DMS 273 treated with DMSO at 0.1 percent for 48 hours (cell line): ENCODE measurements around the gene CDK19.
"Not testable (repeated sequence)": the region's sequence is repeated elsewhere in the genome, so short reads cannot be mapped to it uniquely, and the experiment has no call there.

Experiments
- DNase-seq: peaks from one replicate; lab custom pipeline; 2025; lab: John Stamatoyannopoulos, UW

CDK19 gene

DNA sequence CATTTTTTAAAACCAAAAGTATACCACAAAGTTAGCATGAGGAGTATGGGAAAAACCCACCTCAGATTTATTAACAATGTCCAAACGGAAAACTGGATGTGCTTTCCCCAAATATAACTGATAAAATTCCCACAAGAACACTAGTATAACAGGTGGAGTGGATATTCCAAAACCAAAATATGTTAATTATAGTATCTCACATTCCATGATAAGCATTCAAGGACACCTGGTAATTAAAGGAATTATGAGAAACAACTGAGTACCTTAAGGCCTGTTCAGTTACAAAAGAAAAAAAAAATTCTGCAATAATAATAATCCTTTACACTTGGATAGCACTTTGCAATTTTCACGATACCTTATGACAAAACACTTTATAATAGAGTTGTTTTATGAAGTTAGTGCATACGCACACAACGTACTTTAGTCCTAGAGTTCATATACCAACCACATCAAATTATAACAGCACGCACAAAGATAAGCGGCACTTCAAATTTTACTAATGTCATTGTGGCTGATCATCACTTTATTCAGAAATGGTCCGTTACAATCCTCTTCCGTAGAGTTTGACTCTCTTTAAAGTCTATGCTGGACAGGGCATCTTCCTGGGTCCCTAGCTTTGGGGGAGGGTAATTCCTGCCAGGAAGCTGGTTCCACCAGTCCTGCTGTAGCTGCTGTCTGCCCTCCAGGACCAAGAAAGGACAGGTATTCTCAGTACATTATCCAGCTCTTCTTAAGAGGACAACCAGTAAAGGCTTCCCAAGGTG lies 1.7 kb downstream of the CDK19 start:
- no peak for DNase-seq

- DNase-seq, result no peak
Measured at GRCh38 chr6:110812719-110813118, 2.5 kb downstream of the CDK19 start.

DNA sequence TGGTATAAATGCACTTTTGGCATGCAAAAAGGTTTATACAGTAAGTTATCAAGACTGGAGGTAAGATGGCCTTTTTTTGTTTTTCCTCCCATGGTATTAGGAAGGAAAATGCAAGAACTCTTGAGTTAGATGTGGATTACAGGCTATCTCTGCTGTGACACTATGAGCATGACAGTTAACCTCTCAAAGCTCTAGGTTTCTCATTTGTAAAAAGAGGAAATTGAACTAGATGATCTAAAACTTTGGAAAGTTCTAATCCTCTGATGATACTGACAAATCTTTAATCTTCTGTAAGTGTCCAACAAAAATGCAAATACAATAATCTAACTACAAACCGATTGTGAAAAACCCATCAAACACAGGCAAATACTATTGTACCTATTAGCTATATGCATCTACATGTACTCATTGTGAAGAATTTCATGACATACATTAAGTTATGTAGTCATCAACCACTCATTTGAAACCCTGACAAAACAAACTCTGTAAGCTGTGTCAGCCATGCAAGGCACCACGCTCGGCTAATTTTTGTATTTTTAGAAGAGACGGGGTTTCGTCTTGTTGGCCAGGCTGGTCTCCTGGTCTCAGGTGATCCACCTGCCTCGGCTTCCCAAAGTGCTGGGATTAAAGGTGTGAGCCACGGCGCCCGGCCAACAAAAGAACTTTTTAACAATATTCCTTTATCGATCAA lies 4.2 kb downstream of the CDK19 start:
- no peak for DNase-seq

DNA sequence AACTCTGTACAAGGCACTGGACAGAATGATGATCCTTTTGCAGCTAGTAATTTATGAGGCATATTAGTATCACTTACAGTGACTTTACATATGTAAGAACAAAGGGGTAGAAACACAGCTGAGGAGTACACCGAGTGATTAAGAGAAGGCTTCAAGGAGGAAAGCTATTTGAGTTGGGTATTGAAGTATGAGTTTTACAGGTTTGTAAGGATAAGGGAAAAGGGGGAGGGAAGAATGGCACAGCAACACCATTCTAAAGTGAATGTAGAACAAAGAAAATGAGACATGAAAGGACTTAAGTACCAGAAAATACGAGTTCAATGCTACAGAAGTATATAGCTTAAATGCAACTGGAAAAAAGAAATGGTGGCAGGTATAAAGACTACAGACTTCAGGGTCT lies 5.5 kb downstream of the CDK19 start:
- no peak for DNase-seq

DNA sequence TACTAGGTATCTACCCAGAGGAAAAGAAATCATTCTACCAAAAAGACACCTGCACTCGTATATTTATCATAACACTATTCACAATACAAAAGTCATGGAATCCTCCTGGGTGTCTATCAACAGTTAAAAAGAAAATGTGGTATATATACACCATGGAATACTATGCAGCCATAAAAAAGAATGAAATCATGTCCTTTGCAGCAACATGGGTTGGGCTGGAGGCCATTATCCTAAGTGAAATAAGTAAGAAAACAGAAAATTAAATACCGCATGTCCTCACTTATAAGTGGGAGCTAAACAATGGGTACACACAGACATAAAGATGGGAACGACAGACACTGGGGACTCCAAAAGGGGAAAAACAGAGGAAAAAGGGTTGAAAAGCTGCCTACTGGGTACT lies 13.1 kb downstream of the CDK19 start:
- not testable (repeated sequence) for DNase-seq

DNA sequence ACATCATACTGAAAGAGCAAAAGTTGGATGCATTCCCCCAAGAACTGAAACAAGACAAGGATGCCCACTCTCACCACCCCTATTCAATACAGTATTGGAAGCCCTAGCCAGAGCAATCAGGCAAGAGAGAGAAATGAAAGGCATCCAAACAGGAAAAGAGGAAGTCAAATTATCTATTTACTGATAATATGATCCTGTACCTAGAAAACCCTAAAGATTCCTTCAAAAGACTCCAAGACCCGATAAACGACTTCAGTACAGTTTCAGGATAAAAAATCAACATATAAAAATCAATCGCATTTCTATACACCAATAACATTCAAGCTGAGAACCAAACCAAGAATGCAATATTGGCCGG lies 14.5 kb downstream of the CDK19 start:
- no peak for DNase-seq

DNA sequence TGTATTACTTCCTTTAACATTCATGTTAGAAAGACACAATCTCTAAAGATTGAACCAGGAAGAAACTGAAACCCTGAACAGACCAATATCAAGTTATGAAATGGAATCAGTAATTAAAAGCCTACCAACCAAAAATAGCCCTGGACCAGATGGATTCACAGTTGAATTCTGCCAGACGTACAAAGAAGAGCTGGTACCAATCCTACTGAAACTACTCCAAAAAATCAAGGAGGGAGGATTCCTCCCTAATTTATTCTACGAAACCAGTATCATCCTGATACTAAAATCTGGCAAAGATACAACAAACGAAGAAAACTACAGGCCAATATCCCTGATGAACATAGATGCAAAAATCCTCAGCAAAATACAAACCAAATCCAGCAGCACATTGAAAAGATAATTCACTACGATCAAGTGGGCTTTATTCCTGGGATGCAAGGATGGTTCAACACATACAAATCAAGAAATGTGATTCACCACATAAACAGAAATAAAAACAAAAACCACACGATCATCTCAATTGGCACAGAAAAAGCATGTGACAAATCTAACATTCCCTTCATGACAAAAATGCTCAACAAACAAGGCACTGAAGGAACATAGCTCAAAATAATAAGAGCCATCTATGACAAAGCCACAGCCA lies 15.0 kb downstream of the CDK19 start:
- DNase-seq, result no peak

DNA sequence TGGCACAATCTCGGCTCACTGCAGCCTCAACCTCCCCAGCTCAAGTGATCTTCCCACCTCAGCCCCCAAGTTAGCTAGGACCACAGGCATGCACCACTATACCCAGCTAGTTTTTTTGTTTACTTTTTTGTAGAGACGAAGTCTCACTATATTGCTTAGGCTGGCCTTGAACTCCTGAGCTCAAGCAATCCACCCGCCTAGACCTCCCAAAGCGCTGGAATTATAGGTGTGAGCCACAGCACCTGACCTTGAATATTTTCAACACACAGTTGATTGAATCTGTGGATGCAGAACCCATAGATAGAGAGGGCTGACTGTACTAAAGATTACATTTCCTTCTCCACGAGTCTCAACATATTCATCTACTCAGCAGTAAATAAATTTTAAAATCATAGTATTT lies 15.6 kb downstream of the CDK19 start:
- no peak for DNase-seq

DNA sequence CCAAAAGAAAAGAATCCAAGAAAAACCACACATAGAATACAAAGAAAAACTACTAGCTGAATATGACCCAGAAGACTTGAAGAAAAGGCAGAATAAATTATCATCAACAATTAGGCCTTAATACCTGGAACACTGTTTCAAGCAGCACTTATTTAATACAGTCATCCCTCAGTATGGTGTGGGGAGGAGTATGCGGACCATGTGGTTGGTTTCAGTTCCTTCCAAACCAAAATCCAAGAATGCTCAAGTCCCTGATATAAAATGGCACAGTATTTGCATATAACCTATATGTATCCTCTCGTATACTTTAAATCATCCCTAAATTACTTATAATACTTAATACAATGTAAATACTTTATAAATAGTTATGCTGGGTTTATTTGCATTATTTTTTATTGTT lies 16.1 kb downstream of the CDK19 start:
- no peak for DNase-seq

GRCh38 chr6:110795271-110795670 lies 20.0 kb downstream of the CDK19 start:
- DNase-seq, result no peak

DNA sequence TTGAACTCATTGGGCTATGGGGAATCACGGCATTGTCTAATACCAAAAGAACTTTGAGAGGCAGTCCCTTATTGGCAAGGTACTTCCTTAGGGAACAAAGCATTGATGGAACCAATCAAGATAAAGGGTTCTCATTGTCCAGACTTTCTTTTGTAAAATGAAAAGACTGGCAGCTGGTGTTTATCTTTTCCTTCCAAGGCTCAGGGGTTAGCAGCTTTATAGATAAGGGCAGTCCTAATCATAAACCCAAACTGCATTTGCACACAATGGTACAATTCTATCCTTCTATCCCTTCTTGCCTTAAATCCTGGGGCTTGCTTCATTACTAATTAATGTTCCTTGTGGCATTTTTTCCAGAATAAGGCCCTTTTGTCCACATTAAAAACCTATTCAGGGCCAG lies 28.6 kb downstream of the CDK19 start:
- no peak for DNase-seq

GRCh38 chr6:110786271-110786670 lies 29.0 kb downstream of the CDK19 start:
- no peak for DNase-seq

DNA sequence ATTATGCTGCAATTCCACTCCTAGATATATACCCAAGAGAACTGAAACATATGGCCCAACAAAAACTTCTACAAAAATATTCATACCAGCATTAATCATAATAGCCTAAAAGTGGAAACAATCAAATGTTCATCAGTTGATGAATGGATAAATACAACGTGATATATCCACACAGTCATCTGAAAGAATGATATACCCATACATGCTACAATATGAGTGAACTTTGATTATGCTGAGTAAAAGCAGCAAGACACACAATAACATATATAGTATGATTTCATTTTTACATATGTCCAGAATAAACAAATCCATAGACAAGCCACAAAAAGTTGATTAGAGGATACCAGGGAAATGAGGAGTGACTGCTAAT lies 30.7 kb downstream of the CDK19 start:
- DNase-seq, result no peak

GRCh38 chr6:110781522-110782214 lies 33.6 kb downstream of the CDK19 start:
- no peak for DNase-seq

GRCh38 chr6:110778333-110778732 lies 36.9 kb downstream of the CDK19 start:
- DNase-seq, result no peak

GRCh38 chr6:110777636-110778035 lies 37.6 kb downstream of the CDK19 start:
- DNase-seq, result no peak

DNA sequence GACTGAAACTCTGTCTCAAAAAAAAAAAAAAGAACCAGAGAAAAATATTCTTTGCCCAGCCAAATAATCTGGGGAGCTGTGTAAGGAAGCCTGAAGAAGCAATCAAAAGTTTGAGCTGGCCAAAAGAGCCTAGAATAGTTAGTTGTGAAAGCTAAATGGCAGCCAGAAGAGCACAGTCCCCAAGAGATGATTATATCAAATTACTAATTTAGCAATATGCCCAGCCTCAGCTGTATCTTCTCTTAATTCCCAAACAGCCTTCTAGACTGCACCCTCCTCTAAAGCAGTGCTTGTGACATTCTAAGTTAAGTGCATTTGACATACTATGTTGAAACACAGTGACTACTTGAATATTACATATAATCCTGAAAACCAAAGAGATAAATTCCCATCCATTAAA lies 38.9 kb downstream of the CDK19 start:
- no peak for DNase-seq

- DNase-seq, result no peak
Measured at GRCh38 chr6:110769923-110770322, 45.3 kb downstream of the CDK19 start.

DNA sequence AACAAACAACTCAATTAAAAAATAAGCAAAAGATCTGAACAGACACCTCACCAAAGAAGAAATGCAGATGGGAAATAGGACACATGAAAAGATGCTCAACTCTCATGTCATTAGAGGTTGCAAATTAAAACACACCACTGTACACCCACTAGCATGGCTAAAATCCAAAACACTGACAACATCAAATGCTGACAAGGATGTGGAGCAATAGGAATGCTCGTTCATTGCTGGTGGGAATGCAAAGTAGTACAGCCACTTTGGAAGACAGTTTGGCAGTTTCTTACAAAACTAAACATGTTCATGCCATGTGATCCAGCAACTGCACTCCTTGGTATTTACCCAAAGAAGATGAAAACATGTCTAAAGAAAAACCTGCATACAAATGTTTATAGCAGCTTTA lies 47.2 kb downstream of the CDK19 start:
- DNase-seq, result no peak

GRCh38 chr6:110761371-110761770 lies 53.9 kb downstream of the CDK19 start:
- no peak for DNase-seq

GRCh38 chr6:110760589-110760988 lies 54.7 kb downstream of the CDK19 start:
- no peak for DNase-seq

DNA sequence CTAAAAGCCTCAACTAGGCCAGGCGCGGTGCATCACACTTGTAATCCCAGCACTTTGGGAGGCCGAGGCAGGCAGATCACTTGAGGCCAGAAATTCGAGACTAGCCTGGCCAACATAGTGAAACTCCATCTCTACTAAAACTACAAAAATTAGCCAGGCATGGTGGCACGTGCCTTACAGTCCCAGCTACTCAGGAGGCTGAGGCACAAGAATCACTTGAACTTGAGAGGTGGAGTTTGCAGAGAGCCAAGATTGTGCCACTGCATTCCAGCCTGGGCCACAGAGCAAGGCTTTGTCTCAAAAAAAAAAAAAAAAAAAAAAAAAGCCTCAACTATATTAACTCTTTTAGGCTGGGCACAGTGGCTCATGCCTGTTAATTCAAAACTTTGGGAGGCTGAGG lies 55.2 kb downstream of the CDK19 start:
- not testable (repeated sequence) for DNase-seq

- no peak for DNase-seq
Measured at GRCh38 chr6:110757926-110758325, 57.3 kb downstream of the CDK19 start.
